AG20443 (cell line): ENCODE measurements around the gene SAMD14.
"Not testable (repeated sequence)": the region's sequence is repeated elsewhere in the genome, so short reads cannot be mapped to it uniquely, and the experiment has no call there.

Experiments
- DNase-seq: peaks from one replicate; pipeline ENCODE4 v3.0.0; 2012; ENCODE audit warnings: low spot score, mixed read lengths

Gene SAMD14

GRCh38 chr17:50076221-50076590 lies 53.8 kb downstream of the SAMD14 start:
- DNase-seq = no peak

DNA sequence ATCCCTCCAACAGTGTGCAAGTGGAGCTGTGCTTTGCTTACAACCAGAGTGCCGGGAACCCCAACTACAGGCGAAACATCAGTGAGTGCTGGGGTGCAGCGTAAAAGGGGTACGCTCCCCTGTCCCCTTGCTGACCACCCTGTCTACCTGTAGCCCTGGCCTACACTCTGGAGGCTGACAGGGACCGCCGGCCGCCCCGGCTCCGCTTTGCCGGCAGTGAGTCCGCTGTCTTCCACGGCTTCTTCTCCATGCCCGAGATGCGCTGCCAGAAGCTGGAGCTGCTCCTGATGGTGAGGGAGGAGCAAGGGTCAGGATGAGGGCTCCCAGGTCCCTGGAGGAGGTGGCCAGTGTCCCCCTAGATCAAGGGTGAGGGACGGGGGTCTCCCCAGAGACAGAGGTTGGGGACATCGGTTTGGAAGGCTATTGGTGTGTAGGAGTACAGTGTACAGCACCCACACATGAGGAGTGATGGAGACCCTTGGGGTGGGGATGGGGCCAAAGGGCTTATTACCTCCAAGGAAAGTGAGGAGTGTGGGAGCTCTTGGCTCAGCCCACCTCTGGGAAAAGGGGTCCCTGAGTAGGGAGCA lies 54.4 kb downstream of the SAMD14 start:
- DNase-seq = no peak

- DNase-seq = no peak
Observed at GRCh38 chr17:50074227-50074626, 55.7 kb downstream of the SAMD14 start.

- no peak for DNase-seq
Observed at GRCh38 chr17:50072925-50073324, 57.0 kb downstream of the SAMD14 start.

DNA sequence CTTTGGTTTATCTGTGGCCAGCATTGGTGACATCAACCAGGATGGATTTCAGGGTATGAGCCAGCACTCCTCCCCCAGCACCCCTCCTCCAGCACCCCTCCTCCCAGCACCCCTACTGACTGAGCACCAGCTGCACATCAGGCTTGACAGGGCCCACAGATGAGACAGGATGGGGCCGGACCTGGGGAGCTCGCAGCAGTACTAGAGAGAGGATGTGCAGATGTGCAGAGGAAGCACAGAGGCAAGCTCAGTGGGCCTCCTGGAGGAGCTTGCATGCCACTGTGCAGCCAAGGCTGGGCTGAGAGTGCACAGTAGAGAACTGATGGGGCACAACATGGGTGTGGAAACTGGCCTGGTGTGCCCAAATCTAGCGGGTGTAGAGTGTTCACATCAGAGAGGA lies 57.8 kb downstream of the SAMD14 start:
- no peak for DNase-seq

DNA sequence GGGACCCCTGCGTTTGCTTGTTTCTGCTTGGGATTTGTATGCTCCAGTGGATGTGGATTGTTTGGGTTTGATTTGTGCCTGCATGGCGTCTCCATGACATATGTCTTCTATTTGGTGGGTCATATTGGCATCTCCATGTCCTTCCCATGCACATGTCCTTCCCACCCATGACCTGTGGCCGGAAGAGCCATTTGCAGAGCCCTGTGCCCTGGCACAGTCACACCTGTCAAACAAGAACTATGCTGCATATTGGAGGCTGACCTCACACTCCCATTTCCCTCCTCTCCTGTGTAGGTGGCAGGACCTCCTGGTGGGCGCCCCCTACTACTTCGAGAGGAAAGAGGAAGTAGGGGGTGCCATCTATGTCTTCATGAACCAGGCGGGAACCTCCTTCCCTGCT lies 58.3 kb downstream of the SAMD14 start:
- no peak for DNase-seq

DNA sequence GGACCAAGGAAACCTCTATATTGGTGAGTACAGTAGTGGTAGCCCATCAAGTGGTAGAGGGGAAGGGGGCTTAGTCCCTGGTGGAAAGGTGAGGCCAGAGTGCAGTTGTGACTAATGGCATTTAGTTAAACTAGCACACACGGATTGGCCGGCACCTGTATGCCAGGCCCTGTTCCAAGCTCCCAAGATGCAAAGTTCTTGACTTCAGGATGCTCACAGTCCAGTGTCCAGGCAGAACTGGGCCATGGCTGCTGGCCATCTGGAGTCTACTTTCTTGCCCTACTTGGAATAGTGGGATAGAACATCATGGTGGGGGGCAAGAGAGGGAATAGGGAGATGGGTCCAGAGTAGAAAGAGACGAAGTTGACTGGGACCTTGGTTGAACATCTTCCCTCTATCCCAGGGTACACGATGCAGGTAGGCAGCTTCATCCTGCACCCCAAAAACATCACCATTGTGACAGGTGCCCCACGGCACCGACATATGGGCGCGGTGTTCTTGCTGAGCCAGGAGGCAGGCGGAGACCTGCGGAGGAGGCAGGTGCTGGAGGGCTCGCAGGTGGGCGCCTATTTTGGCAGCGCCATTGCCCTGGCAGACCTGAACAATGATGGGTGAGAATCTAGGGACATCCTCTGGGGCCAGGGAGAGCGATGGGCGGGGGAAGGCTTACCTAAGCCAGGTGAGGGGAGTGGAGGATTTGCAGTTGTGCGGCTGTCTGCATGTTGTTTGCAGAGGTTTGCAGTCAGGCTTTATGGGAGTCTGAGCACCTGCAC lies 58.9 kb downstream of the SAMD14 start:
- DNase-seq = no peak

GRCh38 chr17:50067996-50068395 lies 62.0 kb downstream of the SAMD14 start:
- no peak for DNase-seq

- no peak for DNase-seq
Observed at GRCh38 chr17:50066995-50067394, 63.0 kb downstream of the SAMD14 start.

GRCh38 chr17:50065056-50065455 lies 64.9 kb downstream of the SAMD14 start:
- no peak for DNase-seq

DNA sequence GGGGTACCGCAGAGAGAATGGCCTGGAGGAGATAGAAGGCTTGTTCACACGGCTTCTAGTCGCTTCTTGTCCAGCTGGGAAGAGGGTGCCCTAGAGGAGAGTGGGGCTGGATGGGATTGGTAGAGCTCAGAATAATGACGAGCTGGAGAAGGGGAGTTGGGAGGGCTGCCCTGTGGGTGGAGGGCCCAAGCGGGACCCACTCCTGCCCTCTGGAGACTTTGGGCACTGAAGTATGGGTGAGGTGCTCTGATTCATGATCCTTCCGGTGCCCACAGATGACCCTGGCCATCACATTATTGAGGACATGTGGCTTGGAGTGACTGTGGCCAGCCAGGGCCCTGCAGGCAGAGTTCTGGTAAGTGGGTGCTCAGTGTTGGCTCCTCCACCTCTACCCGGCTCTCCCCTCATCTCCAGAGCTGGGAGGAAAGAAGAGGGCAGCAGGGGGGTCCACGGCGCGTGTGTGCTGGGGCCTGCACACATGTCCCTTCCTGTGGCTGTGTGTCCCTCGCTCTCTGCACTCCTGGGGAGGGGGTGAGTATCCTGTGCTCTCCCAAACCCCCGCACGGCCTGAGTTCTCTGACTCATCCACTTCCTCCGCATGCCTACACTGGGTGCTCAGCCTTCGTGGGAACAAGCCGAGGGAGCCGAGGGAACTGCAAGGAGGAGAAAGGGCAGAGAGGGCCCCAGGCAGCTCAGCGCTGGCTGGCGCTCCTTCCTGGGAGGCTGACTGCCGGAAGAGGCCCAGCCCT lies 65.5 kb downstream of the SAMD14 start:
- DNase-seq = peak; percentile 85

DNA sequence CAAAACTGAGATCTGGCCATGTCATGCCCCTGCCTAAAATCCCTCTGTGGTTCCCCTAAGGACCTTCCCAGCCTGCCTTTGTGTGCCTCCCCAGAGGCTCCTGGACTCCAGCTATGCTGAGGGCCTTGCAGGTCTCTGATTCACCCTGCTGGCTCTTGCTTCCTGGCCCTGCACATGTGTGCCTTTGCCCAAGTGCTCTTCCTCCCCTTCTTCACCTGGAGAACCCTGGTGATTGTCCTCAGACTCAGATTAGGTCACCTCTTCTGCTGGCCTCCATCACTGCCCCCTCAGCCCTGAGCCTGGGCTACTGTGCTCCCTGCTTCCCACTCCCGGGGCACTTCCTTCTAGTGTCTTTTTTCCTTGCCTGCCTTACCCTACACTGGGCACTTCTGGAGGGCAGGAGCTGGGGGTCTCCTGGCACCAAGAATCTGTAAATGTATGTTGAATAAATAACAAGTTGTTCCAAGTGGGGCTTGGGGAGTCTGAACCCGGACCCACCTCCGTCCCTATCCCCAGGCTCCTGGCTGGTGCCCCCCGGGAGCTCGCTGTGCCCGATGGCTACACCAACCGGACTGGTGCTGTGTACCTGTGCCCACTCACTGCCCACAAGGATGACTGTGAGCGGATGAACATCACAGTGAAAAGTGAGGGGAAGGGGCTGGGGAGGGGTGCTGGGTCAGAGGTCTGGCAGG lies 66.3 kb downstream of the SAMD14 start:
- no peak for DNase-seq

- DNase-seq = peak; percentile 54
Observed at GRCh38 chr17:50062293-50063243, 67.4 kb downstream of the SAMD14 start.

DNA sequence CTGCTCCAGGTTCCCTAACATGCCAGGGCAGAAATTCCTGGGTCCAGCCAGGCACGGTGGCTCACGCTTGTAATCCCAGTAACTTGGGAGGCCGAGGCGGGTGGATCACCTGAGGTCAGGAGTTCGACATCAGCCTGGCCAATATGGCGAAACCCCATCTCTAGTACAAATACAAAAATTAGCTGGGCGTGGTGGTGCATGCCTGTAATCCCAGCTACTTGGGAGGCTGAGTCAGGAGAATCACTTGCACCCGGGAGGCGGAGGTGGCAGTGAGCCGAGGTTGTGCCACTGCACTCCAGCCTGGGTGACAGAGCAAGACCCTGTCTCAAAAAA lies 68.3 kb downstream of the SAMD14 start:
- DNase-seq = not testable (repeated sequence)

GRCh38 chr17:50060951-50061712 lies 68.8 kb downstream of the SAMD14 start:
- DNase-seq = peak; percentile 36
